Renal cortical epithelial cell (primary cell): ENCODE results near the gene ARHGAP10. TPM values are rescaled to one million over a fixed set of nuclear protein-coding genes. Genes with fewer than 3 reads are reported as not detected.
A peak's percentile ranks its signal among the peaks of the same experiment; 100 is the strongest.

Experiments
- DNase-seq: peaks from one replicate; pipeline ENCODE4 v3.0.0-alpha.2; 2011; ENCODE audit warnings: low read depth
- total RNA-seq: library from RNA; depleted of rRNA; stranded (reverse); fragments of >200 nt; gene quantifications from 2 replicates; pipeline ENCODE4 v1.2.3, GENCODE V29; 2014

ARHGAP10 gene
- total RNA-seq, 1 donor from 2014 or later: 18.3 TPM

GRCh38 chr4:148093065-148093464 is 361.2 kb downstream of the ARHGAP10 start:
- DNase-seq: no peak

GRCh38 chr4:148094149-148094548 is 362.3 kb downstream of the ARHGAP10 start:
- DNase-seq: no peak

DNA sequence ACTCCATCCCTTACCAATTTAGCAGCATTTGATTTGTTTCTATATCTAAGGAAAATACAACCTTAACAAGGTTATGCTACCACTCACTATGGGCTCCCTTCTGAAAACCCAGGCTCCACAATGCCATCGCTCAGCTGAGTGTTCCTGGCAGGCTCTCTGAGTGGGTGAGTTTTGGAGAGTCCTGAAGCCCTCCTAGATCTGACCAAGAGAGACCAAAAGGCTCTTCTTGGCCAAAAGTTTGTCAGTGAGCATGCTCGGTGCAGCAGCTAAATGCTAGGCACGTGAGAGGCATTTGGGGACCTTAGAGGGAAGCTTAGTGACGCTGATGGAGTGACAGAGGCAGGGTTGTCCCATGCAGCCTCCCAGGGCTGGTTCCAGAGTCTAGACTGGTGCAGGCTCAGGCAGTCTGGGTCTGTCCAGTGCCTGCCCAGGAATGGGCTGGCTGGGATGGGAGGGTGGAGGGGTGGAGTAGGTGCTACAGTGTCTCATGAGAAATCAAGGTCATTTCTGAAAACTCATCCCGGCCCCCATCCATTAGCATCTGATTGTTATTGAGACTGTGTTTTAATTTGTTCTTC is 363.5 kb downstream of the ARHGAP10 start:
- DNase-seq: no peak

- no peak for DNase-seq
Measured at GRCh38 chr4:148097801-148098200, 365.9 kb downstream of the ARHGAP10 start.

DNA sequence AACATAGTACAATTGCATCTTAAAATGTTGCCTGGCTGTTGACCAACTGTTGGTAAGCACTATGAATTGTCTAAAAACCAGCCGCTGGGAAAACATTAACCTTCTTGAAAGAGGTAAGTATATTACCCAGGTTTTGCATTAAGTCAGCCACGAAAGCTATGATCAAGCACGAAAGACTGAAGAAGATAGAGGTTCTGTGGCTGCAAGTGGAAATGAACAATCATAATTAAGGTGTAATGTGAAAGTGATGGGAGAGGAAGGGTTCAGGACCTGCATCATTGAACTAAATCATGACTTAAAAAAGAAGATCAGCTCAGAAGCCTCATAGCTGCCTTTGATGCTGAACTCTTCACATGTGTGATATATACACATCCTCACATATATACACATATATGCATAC is 369.3 kb downstream of the ARHGAP10 start:
- peak; percentile 33 for DNase-seq

- DNase-seq: no peak
Measured at GRCh38 chr4:148101790-148102189, 369.9 kb downstream of the ARHGAP10 start.

- DNase-seq: no peak
Measured at GRCh38 chr4:148103597-148104355, 371.9 kb downstream of the ARHGAP10 start.

DNA sequence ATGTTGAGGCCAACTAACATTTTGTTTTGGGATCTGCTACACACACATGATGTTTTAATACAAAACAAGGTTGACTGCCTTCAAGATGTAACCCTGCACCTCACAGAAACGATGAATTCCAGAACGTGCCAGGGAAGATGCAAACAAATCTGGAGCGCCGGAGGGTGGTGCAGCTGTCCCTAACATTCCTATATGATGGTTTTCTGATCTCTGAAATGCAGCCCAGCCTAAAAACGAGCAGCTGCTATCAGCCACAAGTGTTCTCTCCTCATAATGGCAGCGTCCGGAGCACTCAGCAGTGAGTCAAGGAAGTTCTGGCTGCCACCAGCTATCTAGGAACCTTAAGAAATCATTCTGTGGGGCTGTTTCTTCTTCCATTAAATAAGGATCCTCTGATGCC is 376.9 kb downstream of the ARHGAP10 start:
- DNase-seq: no peak

DNA sequence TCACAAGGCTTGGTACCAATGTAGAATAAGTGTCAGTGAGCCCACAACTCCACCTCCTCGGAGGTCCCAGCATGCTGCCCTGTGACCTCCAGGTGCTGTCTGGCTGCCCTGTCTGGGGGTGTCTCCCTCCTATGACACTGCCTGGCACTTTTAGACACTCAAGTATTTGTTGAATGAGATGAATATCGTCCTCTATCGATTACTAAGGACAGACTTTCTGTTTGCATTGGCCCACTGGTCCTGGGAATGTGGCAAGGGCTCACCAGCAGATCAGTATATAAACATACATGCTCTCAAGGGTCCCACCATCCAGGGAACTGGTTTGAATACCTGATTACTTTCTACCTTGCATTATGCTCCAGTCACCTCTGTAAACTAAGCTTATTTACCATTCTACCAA is 377.3 kb downstream of the ARHGAP10 start:
- DNase-seq: no peak

GRCh38 chr4:148110169-148110568 is 378.3 kb downstream of the ARHGAP10 start:
- no peak for DNase-seq

DNA sequence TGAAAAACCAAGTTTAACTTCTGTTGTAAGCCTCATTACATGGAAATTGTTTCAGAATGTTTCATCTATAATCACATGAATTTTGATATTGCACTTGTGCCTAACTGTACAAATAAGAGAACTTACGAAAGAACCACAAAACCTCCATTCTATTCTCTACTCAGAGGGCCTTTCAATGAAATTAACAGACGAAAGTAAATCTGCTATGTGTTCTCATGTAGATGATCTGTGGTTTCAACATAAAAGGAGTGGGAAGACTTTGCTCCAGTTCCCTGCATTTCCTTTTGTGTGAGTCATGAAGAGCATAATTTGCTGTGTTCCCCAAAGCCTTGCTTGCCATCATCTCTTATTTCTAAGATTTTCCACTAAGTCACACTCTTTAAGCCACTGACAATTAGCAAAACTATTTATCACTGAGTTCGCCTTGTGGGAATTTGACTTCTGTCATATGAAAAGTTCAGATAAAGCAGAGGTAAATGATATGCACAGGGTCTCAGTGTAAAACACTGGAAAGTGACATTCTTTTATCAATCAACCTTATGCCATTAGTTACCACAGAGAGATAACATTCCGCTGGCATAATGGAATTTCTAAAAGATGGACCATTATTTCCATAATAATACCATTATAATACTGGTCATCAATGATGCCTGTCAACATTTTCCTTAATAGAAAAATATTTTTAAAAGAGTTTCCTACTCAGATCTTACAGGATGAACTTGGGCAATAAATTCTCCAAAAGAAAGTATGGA is 380.5 kb downstream of the ARHGAP10 start:
- DNase-seq: peak; percentile 88

DNA sequence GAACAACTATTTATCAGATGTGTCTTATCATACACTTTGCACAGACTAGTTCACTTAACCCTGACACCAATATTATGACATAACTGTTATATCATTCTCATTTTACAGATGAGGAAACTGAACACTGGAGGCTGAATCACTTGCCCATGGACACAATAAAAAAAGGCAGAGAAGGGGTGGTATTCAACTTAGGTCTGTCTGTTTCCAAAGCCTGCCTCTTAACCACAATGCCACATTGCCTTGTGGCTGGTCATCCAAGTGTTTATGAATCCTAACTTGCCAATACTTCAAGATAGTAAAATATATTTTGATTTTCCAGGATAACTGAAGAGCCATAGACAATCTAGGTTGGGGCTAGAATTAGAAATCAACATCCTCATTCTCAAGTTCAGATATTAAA is 382.5 kb downstream of the ARHGAP10 start:
- DNase-seq: no peak

DNA sequence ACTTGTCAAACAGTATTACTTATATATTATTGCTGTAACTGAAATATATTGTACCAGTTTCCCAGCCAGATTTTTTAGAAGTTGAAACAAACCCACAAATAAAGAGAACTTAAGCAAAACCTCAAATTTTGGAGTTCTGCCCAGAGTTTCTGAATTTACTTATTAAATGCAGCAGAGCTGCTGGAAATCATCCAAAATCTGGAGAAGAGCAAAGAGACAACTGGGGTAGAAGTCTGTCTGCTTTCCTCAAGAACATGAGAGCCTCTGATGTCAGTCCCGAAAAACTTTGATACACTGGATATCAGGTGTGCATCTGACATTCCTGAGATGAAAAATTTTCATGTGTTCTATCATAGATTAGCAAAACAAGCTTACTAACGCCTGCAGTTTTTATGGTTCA is 384.4 kb downstream of the ARHGAP10 start:
- no peak for DNase-seq

DNA sequence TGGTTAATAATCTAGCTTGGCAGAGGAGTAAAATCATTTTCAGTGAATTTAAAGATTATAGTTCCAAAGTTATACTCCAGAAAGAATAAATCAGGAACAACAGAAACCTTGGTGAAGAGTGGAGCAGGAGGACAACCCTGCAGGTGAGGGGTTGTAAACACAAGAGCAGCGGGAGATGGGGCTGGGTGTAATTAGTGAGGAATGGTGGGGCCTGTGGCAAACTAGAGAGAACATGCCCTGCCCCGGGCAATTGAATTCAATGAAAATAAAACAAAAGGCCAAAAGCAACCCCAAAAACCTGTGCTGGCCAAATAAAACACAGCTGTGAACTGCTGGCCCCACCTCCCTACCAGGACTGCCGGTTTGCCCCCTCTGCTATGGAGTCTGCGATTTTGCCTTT is 385.1 kb downstream of the ARHGAP10 start:
- no peak for DNase-seq

- DNase-seq: no peak
Measured at GRCh38 chr4:148118179-148118578, 386.3 kb downstream of the ARHGAP10 start.

DNA sequence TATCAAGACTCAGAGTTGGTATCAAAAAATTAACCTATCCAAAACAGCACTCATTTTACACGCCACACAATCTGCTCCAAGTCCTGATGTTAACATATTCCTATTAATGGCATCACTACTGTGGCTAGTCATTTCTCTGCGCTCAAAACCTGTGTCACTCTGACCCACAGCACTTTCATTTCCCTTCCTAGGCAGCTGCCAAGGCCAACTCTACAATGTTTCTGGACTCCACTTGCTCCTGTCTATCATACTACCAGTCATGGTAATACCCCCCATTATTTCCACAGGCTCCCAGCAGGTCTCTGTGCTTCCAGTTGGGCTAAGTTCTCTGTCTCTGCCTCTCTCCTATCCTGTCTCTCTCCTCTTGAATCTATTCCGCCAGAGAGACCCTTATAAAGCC is 386.7 kb downstream of the ARHGAP10 start:
- DNase-seq: no peak

GRCh38 chr4:148120216-148120615 is 388.3 kb downstream of the ARHGAP10 start:
- DNase-seq: no peak

Other genes starting within 250 kb of the ARHGAP10 start
- gene TMEM184C, start 114.7 kb upstream of the ARHGAP10 start, total RNA-seq: 54.0 and 99.8 TPM in 2 replicates
- gene PRMT9, start 47.9 kb upstream of the ARHGAP10 start, total RNA-seq: 13.0 and 15.2 TPM in 2 replicates